GM18873 (cell line): ENCODE measurements around the gene MECP2.

Experiments used
- ATAC-seq: cut with Tn5 transposase; IDR thresholded peaks from one replicate; pipeline ENCODE4 v1.9.1; 2021; ENCODE audit warnings: mild to moderate bottlenecking, moderate library complexity, moderate number of reproducible peaks; ENCODE audit not compliant: unreplicated experiment, low FRiP score

Gene MECP2

GRCh38 chrX:154019633-154020528 is 77.6 kb downstream of the MECP2 start, which contains the start of gene IRAK1:
Gene IRAK1 (minus strand): TSS chrX:154019902. CDS start chrX:154019812, 90 bp downstream.
- no peak for ATAC-seq

- ATAC-seq: no peak
These were observed 78.4 kb downstream of the MECP2 start for GRCh38 chrX:154019061-154019621.

GRCh38 chrX:154018518-154019060 is 78.9 kb downstream of the MECP2 start:
- ATAC-seq: no peak

GRCh38 chrX:154017766-154018517 is 79.6 kb downstream of the MECP2 start:
- ATAC-seq: no peak

GRCh38 chrX:154016366-154017076 is 81.0 kb downstream of the MECP2 start:
- no peak for ATAC-seq

GRCh38 chrX:154015581-154016264 is 81.8 kb downstream of the MECP2 start:
- ATAC-seq: no peak

- no peak for ATAC-seq
These were observed 82.8 kb downstream of the MECP2 start for GRCh38 chrX:154014429-154015380.

- ATAC-seq: no peak
These were observed 83.7 kb downstream of the MECP2 start for GRCh38 chrX:154013614-154014360.

GRCh38 chrX:154013001-154013421 is 84.5 kb downstream of the MECP2 start:
- no peak for ATAC-seq

- ATAC-seq: no peak
These were observed 85.1 kb downstream of the MECP2 start for GRCh38 chrX:154012336-154012991.

GRCh38 chrX:154011376-154012335 is 85.9 kb downstream of the MECP2 start:
- ATAC-seq: no peak

- ATAC-seq: no peak
These were observed 87.0 kb downstream of the MECP2 start for GRCh38 chrX:154010330-154011087.

- ATAC-seq: no peak
These were observed 89.0 kb downstream of the MECP2 start for GRCh38 chrX:154008521-154008920.

- ATAC-seq: no peak
These were observed 90.6 kb downstream of the MECP2 start for GRCh38 chrX:154006947-154007346.

- ATAC-seq: no peak
These were observed 93.2 kb downstream of the MECP2 start for GRCh38 chrX:154004315-154004714.
